BJ (cell line): Measurements from ENCODE around the gene TMEM63B. TPM values are rescaled to one million over a fixed set of nuclear protein-coding genes. Genes with fewer than 3 reads are reported as not detected.

ENCODE experiments used
- CTCF ChIA-PET: fragments of 350-600 bp; formaldehyde crosslinking; extraction: SDS; loops from one replicate; lab custom pipeline; 2021; ENCODE audit warnings: antibody characterized with exemption, inconsistent platforms; lab: Yijun Ruan, JAX
- POLR2A ChIA-PET: fragments of 300-600 bp; sonication (Branson Sonifier 250); formaldehyde crosslinking; extraction: SDS; loops from one replicate; lab custom pipeline; 2021; ENCODE audit warnings: antibody characterized with exemption; lab: Charles Lee
- DNase-seq: peaks from one replicate; pipeline ENCODE4 v3.0.0-alpha.2; 2011; ENCODE audit warnings: low read depth
- H3K27me3 ChIP-seq: 2 replicates; pipeline ENCODE4 v1.6.0; 2011; ENCODE audit warnings: low read length; ENCODE audit not compliant: control insufficient read depth, insufficient read depth
- H3K36me3 ChIP-seq: 2 replicates; pipeline ENCODE4 v1.5.1; 2011; ENCODE audit warnings: low read length; ENCODE audit not compliant: control insufficient read depth, insufficient read depth
- H3K4me3 ChIP-seq: 2 replicates; pipeline ENCODE4 v1.5.1; 2011; ENCODE audit warnings: low read depth, mild to moderate bottlenecking, control low read depth, low read length
- polyA plus RNA-seq: library from polyadenylated mRNA; depleted of rRNA; stranded (reverse); fragments of >200 nt; gene quantifications from 2 replicates; pipeline ENCODE4 v1.2.3, GENCODE V29; 2011
- TF ChIP-seq, protein P1 (sequence below): IDR thresholded peaks from 2 replicates; pipeline ENCODE4 v1.5.1; 2011; ENCODE audit warnings: low read depth, mild to moderate bottlenecking, control low read depth, inconsistent platforms, low read length, moderate library complexity; ENCODE audit not compliant: insufficient read depth

TMEM63B gene
- polyA plus RNA-seq, 1 experiment, result 56.5 TPM

DNA sequence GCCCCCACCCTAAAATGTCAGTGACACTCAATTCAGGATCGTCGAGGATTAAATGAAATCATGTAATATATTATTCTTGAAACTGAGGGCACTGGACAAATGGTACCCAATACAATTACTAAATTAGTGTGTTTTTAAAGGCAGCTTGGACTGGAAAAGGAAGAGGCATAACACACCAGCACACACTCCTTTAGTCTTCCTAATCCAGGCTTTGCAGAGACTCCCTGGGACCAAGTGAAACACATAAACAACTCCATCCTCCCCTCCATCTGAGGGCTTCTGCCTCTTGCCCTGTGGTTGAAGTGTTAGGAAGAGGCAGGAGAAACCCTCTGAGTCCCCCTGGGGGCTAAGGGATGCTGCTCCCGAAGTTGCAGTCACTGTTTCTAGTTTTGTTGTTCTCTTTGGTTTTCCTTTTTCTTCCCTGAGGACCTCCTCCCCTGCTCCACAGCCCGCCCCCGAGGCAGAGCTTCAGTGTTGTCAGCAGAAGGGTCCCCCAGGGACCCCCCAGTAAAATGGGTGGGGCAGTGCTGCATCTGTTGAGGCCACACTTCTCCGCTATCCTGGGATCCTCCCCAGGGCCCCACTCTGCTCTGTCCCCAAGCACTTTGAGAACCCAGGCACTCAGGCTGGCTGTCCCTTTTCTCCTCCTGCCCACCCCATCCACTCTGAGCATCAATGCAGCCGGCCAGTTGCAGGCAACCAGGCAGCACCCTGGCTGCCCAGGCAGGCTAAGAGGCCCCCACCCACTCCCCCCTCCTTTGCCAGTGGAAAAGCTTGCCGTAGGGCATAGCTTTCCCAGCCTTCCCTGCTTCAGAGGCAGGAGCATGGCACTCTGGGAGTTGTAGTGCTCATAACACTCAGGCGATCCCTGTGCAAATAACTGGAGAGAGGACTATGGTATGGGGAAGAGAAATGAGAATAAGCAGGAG, 5.9 kb downstream of the TMEM63B start:
- peaks cover 14% of the 10 kb centered on the region for H3K36me3 ChIP-seq
- no peaks in the 10 kb centered on the region for H3K27me3 ChIP-seq
- H3K4me3 ChIP-seq, result no peak overlapping the region
- no peak for DNase-seq
- TF ChIP-seq, protein P1, sequence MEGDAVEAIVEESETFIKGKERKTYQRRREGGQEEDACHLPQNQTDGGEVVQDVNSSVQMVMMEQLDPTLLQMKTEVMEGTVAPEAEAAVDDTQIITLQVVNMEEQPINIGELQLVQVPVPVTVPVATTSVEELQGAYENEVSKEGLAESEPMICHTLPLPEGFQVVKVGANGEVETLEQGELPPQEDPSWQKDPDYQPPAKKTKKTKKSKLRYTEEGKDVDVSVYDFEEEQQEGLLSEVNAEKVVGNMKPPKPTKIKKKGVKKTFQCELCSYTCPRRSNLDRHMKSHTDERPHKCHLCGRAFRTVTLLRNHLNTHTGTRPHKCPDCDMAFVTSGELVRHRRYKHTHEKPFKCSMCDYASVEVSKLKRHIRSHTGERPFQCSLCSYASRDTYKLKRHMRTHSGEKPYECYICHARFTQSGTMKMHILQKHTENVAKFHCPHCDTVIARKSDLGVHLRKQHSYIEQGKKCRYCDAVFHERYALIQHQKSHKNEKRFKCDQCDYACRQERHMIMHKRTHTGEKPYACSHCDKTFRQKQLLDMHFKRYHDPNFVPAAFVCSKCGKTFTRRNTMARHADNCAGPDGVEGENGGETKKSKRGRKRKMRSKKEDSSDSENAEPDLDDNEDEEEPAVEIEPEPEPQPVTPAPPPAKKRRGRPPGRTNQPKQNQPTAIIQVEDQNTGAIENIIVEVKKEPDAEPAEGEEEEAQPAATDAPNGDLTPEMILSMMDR, result peak; percentile 19; the same call in 1 of the 2 replicates
- ChIA-PET CTCF (interaction anchor here (0.9 to 2.8 kb wide), 10 partner anchors 17 to 364 kb away, joined by 3 to 12 read pairs (median 3); partner anchors contain the start of gene VEGFA), POLR2A (interaction anchor here (0.6 to 1.0 kb wide), 3 partner anchors 17 to 112 kb away, joined by 3 to 5 read pairs (median 4); no protein-coding TSS in a partner anchor)

DNA sequence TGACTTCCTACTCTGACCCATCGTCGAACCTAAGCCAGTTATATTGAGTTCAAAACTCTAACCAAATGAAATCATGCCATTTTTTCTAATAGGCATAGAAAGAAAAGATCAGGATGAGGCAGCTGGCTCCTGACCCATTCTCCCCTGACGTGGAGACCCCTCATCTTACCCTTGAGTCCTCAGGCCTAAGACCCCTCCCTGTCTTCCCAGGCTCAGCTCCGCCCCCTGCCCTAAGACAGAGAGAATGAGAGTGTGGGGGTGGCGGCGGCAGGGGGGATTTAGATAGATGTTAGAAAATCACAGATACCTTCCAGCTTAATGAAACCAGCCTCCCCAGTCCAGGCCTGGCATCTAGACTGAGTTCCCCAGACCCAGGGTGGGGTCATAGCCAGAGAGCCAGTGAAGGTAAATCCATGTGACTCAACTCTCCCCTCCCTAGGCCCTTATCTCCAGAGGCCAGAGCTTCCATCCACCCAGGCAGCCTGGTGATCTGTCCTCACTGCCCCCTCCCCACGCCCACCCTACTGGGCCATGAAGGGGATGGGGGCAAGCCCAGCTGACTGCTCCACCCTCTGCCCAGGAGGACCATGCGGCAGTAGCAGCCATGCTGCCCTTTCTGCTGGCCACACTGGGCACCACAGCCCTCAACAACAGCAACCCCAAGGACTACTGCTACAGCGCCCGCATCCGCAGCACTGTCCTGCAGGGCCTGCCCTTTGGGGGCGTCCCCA, 6.8 kb downstream of the TMEM63B start:
- ChIA-PET POLR2A (interaction anchor here (0.6 kb wide), 1 partner anchor 111 kb away, joined by 5 read pairs; no protein-coding TSS in a partner anchor), CTCF (interaction anchor here (0.7 to 1.8 kb wide), 8 partner anchors 10 to 365 kb away, joined by 3 to 7 read pairs (median 3); partner anchors contain the start of gene VEGFA)
- Histone ChIP-seq H3K36me3 (peaks cover 20% of the 10 kb centered on the region), H3K27me3 (no peaks in the 10 kb centered on the region), H3K4me3 (no peak overlapping the region)
- TF ChIP-seq, protein P1, result no peak
- no peak for DNase-seq

DNA sequence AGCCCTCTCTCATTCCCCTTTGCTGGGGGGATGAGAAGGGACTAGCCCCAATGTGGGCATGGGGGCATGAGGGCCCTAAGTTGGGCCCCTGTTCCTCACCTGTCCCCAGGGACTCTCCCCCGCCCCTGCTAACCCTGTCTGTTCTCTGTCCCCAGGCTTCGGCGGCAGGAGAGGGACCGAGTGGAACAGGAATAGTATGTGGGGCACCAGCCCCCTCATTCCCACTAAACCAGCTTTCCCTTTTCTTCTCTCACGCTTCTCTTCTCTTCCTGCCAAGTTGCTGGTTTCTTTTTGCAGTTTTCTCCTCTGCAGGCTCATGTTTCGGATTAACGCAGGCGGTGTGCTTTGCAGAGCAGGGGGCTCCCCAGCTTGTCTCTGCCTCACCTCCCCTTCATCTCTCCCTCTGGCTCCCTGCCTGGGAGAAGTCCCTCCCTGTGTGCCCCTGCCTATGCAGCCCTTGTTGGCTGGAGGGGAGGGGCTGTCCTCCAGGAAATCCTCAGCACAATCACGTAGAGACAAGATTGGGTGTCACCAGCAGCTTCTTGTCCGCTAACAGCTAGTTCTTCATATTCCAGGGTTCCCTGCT, 7.9 kb downstream of the TMEM63B start:
- H3K27me3 ChIP-seq, result no peaks in the 10 kb centered on the region
- CTCF ChIA-PET, result interaction anchor here (0.7 to 1.1 kb wide), 2 partner anchors 13 to 35 kb away, joined by 3 read pairs; no protein-coding TSS in a partner anchor
- no peak overlapping the region for H3K4me3 ChIP-seq
- DNase-seq, result no peak
- TF ChIP-seq, protein P1, result no peak
- POLR2A ChIA-PET, result no interaction called here
- peaks cover 26% of the 10 kb centered on the region for H3K36me3 ChIP-seq

DNA sequence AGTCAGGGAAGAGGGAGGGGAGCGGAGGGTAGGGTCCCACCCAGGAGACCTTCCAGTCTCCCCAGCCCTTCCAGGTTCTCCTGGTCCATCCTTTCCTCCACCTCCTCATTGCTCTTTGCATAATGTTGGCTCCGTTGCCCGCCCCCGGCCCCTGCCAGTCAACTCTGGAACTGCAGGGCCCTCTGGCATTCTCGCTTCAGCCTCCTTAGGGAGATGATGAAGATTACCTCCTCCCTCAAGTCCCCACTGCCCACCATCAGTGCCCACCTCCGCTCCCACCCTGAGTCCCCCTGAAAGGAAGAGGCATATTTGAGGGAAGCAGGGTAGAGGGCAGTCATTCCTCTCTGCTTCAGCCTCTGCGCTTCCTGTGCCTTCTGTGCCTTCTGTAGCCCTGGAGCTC, 8.5 kb downstream of the TMEM63B start:
- ChIA-PET CTCF (interaction anchor here (0.7 to 1.1 kb wide), 2 partner anchors 13 to 36 kb away, joined by 3 read pairs; no protein-coding TSS in a partner anchor), POLR2A (no interaction called here)
- H3K36me3 ChIP-seq, result peaks cover 29% of the 10 kb centered on the region
- DNase-seq, result no peak
- no peaks in the 10 kb centered on the region for H3K27me3 ChIP-seq
- H3K4me3 ChIP-seq, result no peak overlapping the region
- TF ChIP-seq, protein P1, result no peak
